Measurements from ENCODE around the gene GOLGA2.

DNA sequence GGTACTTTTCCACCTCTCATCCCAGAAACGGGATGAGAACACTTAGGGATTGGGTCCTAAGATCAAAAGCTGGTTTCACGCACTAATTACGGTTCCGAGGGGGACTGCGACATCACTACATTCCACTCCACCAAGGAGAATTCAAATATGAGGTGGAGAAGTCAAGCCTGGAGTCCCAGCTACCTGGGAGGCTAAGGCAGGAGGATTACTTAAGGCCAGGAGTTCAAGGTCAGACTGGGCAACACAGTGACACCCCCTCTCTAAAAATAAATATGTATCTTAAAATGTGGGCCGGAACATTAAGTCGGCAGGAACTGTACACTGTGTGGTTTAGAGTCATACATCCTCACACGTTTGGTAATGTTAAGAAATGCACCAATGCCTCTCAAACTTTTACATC lies 1.6 kb downstream of the GOLGA2 start:
- TF ChIP-seq, protein P1, sequence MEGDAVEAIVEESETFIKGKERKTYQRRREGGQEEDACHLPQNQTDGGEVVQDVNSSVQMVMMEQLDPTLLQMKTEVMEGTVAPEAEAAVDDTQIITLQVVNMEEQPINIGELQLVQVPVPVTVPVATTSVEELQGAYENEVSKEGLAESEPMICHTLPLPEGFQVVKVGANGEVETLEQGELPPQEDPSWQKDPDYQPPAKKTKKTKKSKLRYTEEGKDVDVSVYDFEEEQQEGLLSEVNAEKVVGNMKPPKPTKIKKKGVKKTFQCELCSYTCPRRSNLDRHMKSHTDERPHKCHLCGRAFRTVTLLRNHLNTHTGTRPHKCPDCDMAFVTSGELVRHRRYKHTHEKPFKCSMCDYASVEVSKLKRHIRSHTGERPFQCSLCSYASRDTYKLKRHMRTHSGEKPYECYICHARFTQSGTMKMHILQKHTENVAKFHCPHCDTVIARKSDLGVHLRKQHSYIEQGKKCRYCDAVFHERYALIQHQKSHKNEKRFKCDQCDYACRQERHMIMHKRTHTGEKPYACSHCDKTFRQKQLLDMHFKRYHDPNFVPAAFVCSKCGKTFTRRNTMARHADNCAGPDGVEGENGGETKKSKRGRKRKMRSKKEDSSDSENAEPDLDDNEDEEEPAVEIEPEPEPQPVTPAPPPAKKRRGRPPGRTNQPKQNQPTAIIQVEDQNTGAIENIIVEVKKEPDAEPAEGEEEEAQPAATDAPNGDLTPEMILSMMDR (conservative IDR thresholded peaks at IDR 0.05), result no peak
- TF ChIP-seq EZH2 (IDR thresholded peaks at IDR 0.05; ENCODE audit: low read depth), result no peak

Data from PC-9 (cell line).